Measurements from ENCODE around the gene HSBP1L1.

DNA sequence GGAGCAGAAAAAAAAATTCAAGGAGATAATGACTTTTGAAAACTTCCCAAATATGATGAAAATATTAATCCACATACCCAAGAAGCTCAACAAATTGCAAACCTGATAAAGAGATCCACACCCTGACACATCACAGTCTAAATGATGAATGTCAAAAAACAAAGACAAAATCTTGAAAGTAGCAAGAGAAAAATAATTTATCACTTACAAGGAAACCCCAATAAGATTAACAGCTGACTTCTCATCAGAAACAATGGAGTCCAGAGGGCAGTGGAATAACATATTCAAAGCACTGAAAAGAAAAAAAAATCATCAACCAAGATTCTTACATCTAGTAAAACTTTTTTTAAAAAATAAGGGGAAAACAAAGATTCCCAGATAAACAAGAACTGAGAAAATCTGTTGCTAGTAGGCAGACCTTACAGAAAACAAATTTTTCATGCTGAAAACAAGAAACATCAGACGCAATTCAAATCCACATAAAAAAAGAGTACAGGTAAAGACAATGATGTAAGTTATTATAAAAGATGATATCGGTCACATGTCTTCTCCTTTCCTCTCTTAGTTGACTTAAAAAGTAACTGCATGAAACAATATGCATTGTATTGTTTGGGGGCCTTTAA is 34.3 kb upstream of the HSBP1L1 start:
- TF ChIP-seq CTCF (IDR thresholded peaks at IDR 0.05) (no peak), POLR2A (IDR thresholded peaks at IDR 0.05) (no peak)
